ENCODE results near the gene LEFTY1. TPM values are rescaled to one million over a fixed set of nuclear protein-coding genes. Genes with fewer than 3 reads are reported as not detected.
"Not testable (repeated sequence)": the region's sequence is repeated elsewhere in the genome, so short reads cannot be mapped to it uniquely, and the experiment has no call there.

Gene LEFTY1
- total and polyA plus RNA-seq, 2 donors (not counting 3 experiments of a cell fraction or from before 2014, with no cell fraction given) = not detected

GRCh38 chr1:225838793-225839192, 50.2 kb downstream of the LEFTY1 start:
- Histone ChIP-seq H3K4me2 (ENCODE audit: insufficient read depth, low read length) (no peak overlapping the region), H3K36me3 (ENCODE audit: control insufficient read depth in 2 of 2, extremely low read depth in 1 of 2, insufficient read depth in 2 of 2, low read length in 2 of 2) (peaks cover 0 to 3% of the 10 kb centered on the region in 2 experiments), H3K9me1 (replicated peaks; ENCODE audit: control insufficient read depth, extremely low read depth, insufficient read depth, low read length) (no peaks in the 10 kb centered on the region), H3K27ac (ENCODE audit: insufficient read depth, low read depth, low read length) (no peak overlapping the region), H3K4me1 (ENCODE audit: control insufficient read depth, extremely low read depth, insufficient read depth, low read length) (no peaks in the 10 kb centered on the region), H3K27me3 (ENCODE audit: control insufficient read depth in 2 of 2, insufficient read depth in 2 of 2, low read length in 2 of 2) (no peaks in the 10 kb centered on the region), H4K20me1 (replicated peaks; ENCODE audit: control insufficient read depth, extremely low read depth, insufficient read depth, low read length) (no peaks in the 10 kb centered on the region), H3K4me3 (replicated peaks in 1 of 3; ENCODE audit: insufficient read depth in 1 of 3, low read depth in 1 of 3, low read length in 3 of 3) (no peak overlapping the region), H3K79me2 (ENCODE audit: control insufficient read depth, insufficient read depth, low read length) (no peaks in the 10 kb centered on the region), H2AFZ (ENCODE audit: low read depth, low read length) (no peak overlapping the region), H3K9ac (replicated peaks; ENCODE audit: extremely low read depth, insufficient read depth, low read length) (no peak overlapping the region), H3K9me3 (replicated peaks; ENCODE audit: control insufficient read depth, insufficient read depth, low read length) (no peaks in the 10 kb centered on the region)
- no peak for TF ChIP-seq JUN (IDR thresholded peaks at IDR 0.05; ENCODE audit: borderline replicate concordance, insufficient read depth, insufficient read length, low read depth)
- no peak for TF ChIP-seq MAX (IDR thresholded peaks at IDR 0.05; ENCODE audit: insufficient read depth, insufficient read length)
- TF ChIP-seq GATA2 (IDR thresholded peaks at IDR 0.05; ENCODE audit: insufficient read depth, insufficient read length, low read depth, low read length) = no peak
- TF ChIP-seq FOS (IDR thresholded peaks at IDR 0.05; ENCODE audit: borderline replicate concordance, insufficient read depth, low read length) = no peak
- TF ChIP-seq POLR2AphosphoS5 (IDR thresholded peaks at IDR 0.05; ENCODE audit: insufficient read depth, low read depth, low read length) = no peak
- TF ChIP-seq EZH2 (IDR thresholded peaks at IDR 0.05; ENCODE audit: borderline replicate concordance, low read depth, low read length, severe bottlenecking) = no peak
- TF ChIP-seq POLR2A (IDR thresholded peaks at IDR 0.05; ENCODE audit: low read depth, low read length) = no peak
- TF ChIP-seq MYC (IDR thresholded peaks at IDR 0.05; ENCODE audit: low read depth, low read length) = no peak
- TF ChIP-seq CTCF (IDR thresholded peaks at IDR 0.05; ENCODE audit: extremely low read depth in 1 of 2, insufficient read depth in 1 of 2, low read depth in 1 of 2, low read length in 2 of 2) = no peak
- CTCF ChIA-PET = interaction anchor here (1.0 to 2.2 kb wide), 4 partner anchors 39 to 364 kb away, joined by 3 to 7 read pairs (median 3); no protein-coding TSS in a partner anchor
- no peak for FAIRE-seq
- no TSS peak for BruUV-seq (replicated peaks)
- intact Hi-C loops (cut with micrococcal nuclease) = no loop called here
- dilution Hi-C loops (cut with MboI; ENCODE audit: extremely low pct_ligation_motif_present, low sequenced_read_pairs) = no loop called here
- POLR2A ChIA-PET = no interaction called here
- DNase-seq (ENCODE audit: low read depth, low spot score) = no peak

- H3K4me2 ChIP-seq (ENCODE audit: insufficient read depth, low read length); H3K79me2 ChIP-seq (ENCODE audit: control insufficient read depth, insufficient read depth, low read length); H3K27me3 ChIP-seq (ENCODE audit: control insufficient read depth in 2 of 2, insufficient read depth in 2 of 2, low read length in 2 of 2); H3K9ac ChIP-seq (replicated peaks; ENCODE audit: extremely low read depth, insufficient read depth, low read length); dilution Hi-C loops (cut with MboI; ENCODE audit: extremely low pct_ligation_motif_present, low sequenced_read_pairs); H3K36me3 ChIP-seq (ENCODE audit: control insufficient read depth in 2 of 2, extremely low read depth in 1 of 2, insufficient read depth in 2 of 2, low read length in 2 of 2); H3K9me1 ChIP-seq (replicated peaks; ENCODE audit: control insufficient read depth, extremely low read depth, insufficient read depth, low read length); intact Hi-C loops (cut with micrococcal nuclease); H4K20me1 ChIP-seq (replicated peaks; ENCODE audit: control insufficient read depth, extremely low read depth, insufficient read depth, low read length); H2AFZ ChIP-seq (ENCODE audit: low read depth, low read length); BruUV-seq (replicated peaks); H3K9me3 ChIP-seq (replicated peaks; ENCODE audit: control insufficient read depth, insufficient read depth, low read length); H3K27ac ChIP-seq (ENCODE audit: insufficient read depth, low read depth, low read length); H3K4me3 ChIP-seq (replicated peaks in 1 of 3; ENCODE audit: insufficient read depth in 1 of 3, low read depth in 1 of 3, low read length in 3 of 3); POLR2A ChIA-PET; H3K4me1 ChIP-seq (ENCODE audit: control insufficient read depth, extremely low read depth, insufficient read depth, low read length); FAIRE-seq; DNase-seq (ENCODE audit: low read depth, low spot score): not testable (repeated sequence)
- CTCF ChIA-PET = interaction anchor here (2.8 kb wide), 1 partner anchor 59 kb away, joined by 7 read pairs; the partner anchor contains the start of gene SRP9
These were observed 52.6 kb downstream of the LEFTY1 start for GRCh38 chr1:225836296-225836695.
